ENCODE measurements around the gene SYNE3.

Gene SYNE3

DNA sequence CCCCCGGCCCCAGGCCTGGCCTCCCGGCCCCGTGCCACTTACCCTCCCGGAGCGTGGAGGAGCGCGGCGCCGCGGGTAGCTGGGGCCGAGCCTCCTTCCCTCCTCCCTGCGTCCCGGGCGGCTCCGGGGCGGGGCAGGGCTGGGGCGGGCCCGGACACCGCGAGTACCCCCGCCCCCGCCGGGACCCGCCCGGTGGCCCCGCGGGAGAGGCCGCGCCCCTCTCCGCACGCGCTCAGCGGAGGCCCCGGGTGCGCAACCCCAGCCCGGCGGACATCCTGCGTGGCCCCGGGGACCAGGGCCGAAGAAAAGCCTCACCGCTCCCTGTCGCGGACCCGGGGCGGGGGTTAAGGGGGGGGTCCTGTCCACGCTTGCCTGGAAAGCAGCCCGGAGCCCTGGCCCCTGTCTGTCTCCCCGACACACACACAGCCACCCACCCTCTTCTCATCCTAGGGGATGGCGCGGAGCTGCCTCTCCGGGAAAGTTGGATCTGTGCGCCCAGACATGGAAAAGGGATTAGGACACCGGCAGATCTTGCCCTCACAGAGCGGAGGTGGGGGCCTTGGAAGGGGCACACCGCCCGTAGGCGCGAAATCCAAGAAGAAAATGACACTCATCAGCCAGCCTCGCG lies at the start of gene SYNE3:
TSS of gene SYNE3 (minus strand) at position 97 of the 628 bp plus-strand sequence. CDS start 40,829 bp downstream, outside the sequence.
- DNase-seq = peak; percentile 67

DNA sequence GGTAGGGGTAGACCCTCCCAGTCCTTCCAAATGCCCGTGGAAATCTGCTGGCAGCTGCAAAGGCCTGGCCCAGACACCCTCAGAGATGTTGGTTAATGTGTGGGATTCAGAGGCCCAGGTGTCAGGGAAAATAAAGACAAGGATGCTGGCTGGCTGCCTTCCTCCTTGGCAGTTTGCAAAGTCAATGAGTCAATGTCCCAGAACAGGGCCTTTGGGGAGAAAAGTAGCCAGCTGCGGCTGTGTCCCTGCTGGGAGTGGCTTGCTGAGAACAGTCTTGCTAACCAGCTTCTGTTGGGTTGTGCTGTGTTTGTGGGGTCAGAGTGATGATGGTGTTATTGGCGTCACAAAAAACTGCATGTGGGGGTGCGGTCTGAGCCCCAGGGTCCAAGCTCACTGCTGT lies 47.6 kb upstream of the SYNE3 start:
- DNase-seq = no peak

- no peak for DNase-seq
Observed at GRCh38 chr14:95562892-95563685, 46.6 kb upstream of the SYNE3 start.

GRCh38 chr14:95561001-95561412 lies 44.6 kb upstream of the SYNE3 start:
- peak; percentile 81 for DNase-seq

GRCh38 chr14:95559203-95559602 lies 42.8 kb upstream of the SYNE3 start:
- no peak for DNase-seq

DNA sequence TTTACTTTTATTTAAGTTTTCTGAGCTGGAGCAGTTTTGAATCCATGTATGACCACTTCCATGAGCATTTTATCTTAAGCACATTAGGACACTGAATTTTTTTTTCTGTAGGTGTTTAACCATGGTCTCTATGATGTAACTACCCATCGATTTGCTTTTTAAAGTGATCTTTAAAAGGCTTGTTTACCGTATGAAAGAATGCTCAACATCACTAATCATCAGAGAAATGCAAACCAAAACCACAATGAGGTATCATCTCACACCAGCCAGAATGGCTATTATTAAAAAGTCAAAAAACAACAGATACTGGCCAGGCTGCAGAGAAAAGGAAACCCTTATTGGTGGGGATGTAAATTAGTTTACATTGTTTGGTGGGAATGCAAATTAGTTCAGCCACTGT lies 41.4 kb upstream of the SYNE3 start:
- DNase-seq = no peak

GRCh38 chr14:95557291-95557690 lies 40.8 kb upstream of the SYNE3 start:
- no peak for DNase-seq

- DNase-seq = no peak
Observed at GRCh38 chr14:95555053-95555452, 38.6 kb upstream of the SYNE3 start.

DNA sequence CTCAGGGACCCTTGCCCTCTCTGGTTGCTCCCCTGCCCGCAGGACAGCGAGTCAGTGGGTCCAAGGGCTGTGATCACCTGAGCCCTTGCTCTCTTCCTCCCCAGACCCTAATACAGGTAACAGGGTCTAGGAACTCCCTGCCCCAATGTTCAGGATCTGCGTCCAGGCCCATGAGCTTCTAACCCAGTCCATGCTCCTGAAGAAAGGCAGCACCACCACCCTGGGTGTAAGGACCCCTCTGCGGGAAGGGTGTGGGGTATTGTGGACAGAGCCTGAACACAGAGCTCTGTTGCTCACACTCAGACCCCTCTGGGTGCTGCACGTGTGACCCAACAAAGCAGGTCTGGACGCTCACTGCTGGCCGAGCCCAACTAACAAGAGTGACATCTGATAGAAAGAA lies 36.7 kb upstream of the SYNE3 start:
- no peak for DNase-seq

DNA sequence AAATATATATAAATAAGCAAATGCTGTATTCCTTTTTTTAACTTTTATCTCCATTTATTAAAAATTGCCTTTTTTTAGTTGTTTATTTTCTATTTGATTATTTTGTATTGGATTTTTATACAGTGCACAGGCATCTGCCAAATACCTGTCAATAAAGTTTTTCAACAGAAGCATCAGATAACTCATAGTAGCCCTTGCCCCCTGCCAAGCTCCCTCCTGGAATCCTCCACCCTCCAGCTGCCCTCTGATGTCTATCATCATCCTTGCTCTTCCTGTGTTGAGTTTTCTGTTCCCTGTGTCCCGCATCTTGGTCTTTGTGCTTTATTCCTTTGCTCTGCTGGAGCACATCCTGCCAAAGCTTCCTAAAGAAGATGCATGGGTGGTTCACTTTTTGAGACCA lies 35.0 kb upstream of the SYNE3 start:
- DNase-seq = no peak

DNA sequence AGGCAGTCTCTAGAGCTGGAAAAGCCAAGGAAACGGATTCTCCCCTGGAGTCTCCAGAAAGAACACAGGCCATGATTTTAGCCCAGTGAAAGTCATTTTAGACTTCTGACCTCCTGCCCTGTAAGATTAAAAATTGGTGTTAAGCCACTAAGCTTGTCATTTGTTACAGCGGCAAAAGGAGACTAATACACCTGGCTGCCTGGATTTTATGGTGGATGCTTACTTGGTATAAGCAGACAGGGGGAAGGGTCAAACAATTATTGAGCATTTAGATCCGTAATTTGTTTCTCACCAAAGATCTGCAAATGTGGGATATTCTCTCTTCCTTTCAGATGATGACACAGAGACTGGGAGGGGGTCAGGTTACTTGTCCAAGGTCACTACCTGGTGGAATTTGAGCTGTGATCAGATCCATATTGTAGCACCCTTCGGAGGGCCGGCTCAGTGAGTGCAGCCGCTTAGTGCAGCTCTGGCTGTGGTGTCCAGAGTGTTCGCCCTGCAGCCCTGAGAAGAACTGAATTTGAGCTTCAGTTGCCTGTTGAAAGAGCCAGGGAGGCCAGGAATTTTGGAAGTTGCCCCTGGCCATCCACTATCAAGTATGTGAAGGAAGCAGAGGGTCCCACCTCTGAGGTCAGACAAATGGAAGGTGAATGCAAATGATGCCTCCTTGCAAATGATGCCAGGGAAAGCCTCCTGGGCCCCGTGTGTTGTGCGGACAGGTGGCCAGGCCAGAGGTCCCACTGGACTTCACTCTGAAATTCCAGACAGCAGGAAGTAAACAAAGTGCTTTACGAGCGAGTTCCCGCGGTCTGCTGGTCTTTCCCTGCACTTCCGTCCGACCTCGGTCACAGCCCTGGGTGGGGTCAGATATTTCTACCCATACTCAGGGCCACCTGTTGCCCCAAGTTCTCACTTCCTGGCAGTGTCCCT lies 33.5 kb upstream of the SYNE3 start:
- DNase-seq = no peak

DNA sequence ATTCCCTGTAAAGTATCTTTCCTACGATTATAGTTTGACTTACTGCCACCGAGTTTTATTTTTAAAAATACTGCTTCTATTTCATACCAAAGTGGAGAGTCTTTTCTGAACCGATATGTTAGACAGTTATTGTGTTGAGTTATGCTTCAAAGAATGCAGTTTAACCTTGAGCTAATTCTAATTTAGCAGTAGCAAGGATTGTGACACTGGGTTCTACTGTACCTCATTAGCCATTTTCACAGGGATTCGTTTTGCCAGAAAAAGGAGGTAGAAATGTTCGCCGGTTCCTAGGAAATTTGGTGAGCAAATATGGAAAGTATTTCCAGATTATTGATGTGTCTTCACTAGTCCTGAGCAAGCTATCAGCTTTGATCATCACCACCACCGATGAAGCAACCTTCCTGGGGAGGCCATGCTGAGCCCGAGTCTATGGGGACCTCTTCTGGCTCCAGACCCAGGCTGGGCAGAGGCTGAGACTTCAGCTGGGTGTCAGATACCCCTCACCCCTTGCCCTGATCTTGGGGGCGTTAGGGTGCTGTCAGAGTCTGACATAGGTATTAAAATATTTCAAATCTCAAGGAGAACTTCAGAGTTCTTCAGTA lies 32.0 kb upstream of the SYNE3 start:
- DNase-seq = no peak

DNA sequence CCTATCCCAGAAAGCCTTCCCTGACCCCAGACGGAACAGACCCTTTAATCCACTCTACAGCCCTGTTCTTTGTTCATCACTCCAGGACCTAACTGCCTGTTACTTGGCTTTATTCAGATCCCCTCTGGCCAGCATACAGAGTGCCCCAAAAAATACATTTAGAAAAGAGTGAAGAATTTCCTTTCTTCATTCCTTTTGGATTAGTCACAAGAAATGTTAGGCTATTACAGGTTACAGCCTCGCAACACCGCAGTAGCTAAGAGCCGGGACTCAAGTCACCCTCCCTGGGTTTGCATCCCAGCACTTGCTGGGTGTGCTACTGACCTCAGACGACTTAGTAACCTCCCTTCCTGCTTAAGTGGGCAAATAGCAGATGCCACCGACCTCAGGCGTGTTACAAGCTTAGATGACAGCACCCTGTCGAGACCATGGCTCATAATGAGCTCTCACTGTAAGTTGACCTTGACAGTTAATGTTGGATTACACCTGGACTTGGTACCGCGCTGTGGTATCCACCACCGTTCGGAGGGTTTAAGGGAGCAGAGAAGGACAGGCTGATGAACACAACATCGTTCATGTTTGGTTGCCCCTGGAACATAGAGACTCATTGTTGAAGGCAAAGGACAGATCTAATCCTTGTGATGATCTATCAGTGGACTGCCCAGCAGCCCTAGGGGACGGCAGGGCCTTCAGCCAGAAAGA lies 31.3 kb upstream of the SYNE3 start:
- DNase-seq = no peak

DNA sequence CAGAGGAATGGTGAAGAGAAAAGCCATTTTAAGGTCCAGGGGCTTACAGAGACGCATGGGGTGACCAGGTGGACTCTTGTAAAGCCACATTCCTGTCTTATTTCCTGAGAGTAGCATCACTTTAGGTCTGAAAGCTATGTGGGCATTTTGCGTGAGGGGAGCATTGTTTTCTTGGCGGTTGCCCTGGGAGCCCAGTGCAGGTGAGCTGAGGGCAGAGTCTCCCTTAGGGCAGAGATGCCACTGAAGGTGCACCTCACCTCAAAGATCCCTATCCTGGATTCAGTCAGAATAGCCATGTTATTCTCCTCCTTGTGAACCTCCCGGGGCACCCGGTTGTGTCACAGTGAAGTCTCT lies 30.8 kb upstream of the SYNE3 start:
- no peak for DNase-seq

GRCh38 chr14:95545515-95546168 lies 29.2 kb upstream of the SYNE3 start:
- no peak for DNase-seq

DNA sequence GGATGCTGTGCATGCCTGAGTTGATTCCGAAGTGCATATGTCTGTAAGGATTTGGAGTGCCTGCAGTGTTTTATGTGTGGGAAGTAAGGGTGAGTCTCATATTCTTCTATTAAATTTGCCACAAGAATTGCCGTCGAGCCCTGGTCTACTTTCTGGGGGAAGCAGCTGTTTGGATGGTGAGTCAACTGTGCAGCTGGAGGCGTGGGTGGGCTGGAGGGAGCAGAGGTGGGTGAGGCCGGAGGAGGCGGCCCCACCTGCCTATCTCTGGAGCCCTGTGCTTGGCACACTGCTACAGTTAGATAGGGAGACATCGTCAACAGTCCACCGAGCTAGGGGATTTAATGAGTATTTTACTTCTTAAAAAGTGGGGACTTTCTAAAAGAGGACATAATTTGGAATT lies 28.1 kb upstream of the SYNE3 start:
- DNase-seq = no peak

DNA sequence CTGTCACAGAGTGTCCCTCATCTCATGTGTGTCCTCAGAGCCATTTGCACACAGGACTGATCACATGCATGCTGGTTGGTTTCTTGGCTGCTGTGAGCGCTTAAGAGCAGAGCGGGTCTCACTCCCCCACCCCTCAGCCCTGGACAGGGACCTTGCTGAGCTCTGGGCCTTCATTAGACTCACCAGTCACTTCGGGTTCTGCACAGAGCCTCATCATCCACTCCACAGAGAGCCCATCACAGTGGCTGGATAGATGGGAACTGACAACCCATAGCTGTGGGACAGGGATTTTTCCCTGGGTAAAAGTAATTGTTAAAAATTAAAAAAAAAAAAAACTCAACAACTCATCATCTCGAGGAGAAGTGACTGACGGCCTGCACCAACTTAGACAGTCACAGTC lies 26.6 kb upstream of the SYNE3 start:
- DNase-seq = no peak

- no peak for DNase-seq
Observed at GRCh38 chr14:95541932-95542930, 25.8 kb upstream of the SYNE3 start.

GRCh38 chr14:95541346-95541745 lies 24.9 kb upstream of the SYNE3 start:
- no peak for DNase-seq

DNA sequence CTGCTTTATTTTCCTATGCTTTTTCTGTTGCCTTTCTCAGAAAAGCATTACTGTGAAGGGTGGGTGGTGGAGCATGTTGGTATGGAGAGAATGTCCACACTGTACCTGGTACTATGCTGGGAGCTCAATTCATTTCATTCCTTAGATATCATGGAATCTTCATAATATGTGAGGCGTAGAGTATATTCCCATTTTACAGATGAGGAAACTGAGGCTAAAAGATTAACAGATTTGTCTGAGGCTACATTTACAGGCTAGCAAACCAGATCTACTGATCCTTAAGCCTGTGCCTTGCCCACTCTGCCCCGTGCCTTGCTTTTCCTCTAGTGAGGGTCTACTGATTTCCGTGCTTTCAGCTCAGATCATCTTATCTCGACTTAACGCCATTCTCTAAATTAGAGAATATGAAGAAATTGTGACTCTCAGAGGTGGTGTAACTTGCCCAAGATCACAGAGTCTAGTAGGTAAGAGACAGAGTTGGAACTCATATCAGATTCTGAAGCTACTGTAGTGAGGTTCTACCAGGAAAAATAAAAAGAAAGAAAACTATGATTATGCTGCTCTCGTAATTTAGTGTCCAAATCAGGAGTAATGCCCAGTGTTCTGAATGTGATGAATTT lies 23.9 kb upstream of the SYNE3 start:
- no peak for DNase-seq
